GM23338 (cell line): Measurements from ENCODE around the gene BTN1A1. TPM values are rescaled to one million over a fixed set of nuclear protein-coding genes. Genes with fewer than 3 reads are reported as not detected.

ENCODE experiments used
- ATAC-seq: fragments of 200-7000 bp; cut with Tn5 transposase; 3 replicates; pipeline ENCODE4 v1.9.1; 2020
- DNase-seq: peaks from one replicate; pipeline ENCODE4 v3.0.0-alpha.2; 2015; ENCODE audit warnings: low spot score
- H2AFZ ChIP-seq: fragments of 200-600 bp; sonication (generic); 2 replicates; pipeline ENCODE4 v1.8.0; 2016; ENCODE audit warnings: antibody characterized with exemption, mild to moderate bottlenecking, moderate library complexity
- H3F3A ChIP-seq: fragments of 200-600 bp; sonication (generic); replicated peaks from 2 replicates; pipeline ENCODE4 v1.8.0; 2017; ENCODE audit warnings: antibody characterized with exemption, mixed run types, low read depth
- H3K27ac ChIP-seq: fragments of 200-600 bp; sonication (generic); 2 replicates; pipeline ENCODE4 v1.6.1; 2016; ENCODE audit warnings: low read depth
- H3K27me3 ChIP-seq: fragments of 200-600 bp; sonication (generic); 2 replicates; pipeline ENCODE4 v1.8.0; 2016; ENCODE audit warnings: mild to moderate bottlenecking, mixed run types, moderate library complexity; ENCODE audit not compliant: insufficient read depth
- H3K36me3 ChIP-seq: fragments of 200-600 bp; sonication (generic); 2 replicates; pipeline ENCODE4 v1.8.0; 2016; ENCODE audit warnings: mild to moderate bottlenecking; ENCODE audit not compliant: insufficient read depth
- H3K4me1 ChIP-seq: fragments of 200-600 bp; sonication (generic); 2 replicates; pipeline ENCODE4 v1.8.0; 2016; ENCODE audit warnings: mild to moderate bottlenecking, moderate library complexity; ENCODE audit not compliant: insufficient read depth
- H3K4me2 ChIP-seq: fragments of 200-600 bp; sonication (generic); 2 replicates; pipeline ENCODE4 v1.7.1; 2017; ENCODE audit warnings: mixed run types
- H3K4me3 ChIP-seq: fragments of 200-600 bp; sonication (generic); 2 replicates; pipeline ENCODE4 v1.6.1; 2016; ENCODE audit warnings: mixed run types
- H3K79me2 ChIP-seq: fragments of 200-600 bp; sonication (generic); replicated peaks from 2 replicates; pipeline ENCODE4 v1.8.0; 2017; ENCODE audit warnings: mild to moderate bottlenecking; ENCODE audit not compliant: insufficient read depth
- H3K9me2 ChIP-seq: fragments of 200-600 bp; sonication (generic); 2 replicates; pipeline ENCODE4 v1.8.0; 2017; ENCODE audit not compliant: insufficient read depth
- H4K20me1 ChIP-seq: fragments of 200-600 bp; sonication (generic); replicated peaks from 2 replicates; pipeline ENCODE4 v1.8.0; 2017; ENCODE audit warnings: mild to moderate bottlenecking; ENCODE audit not compliant: insufficient read depth
- H3K27ac Mint-ChIP-seq: 2 replicates; pipeline ENCODE4 v1.8.0; 2020; ENCODE audit warnings: inconsistent platforms, mild to moderate bottlenecking, moderate library complexity, mixed read lengths
- H3K27me3 Mint-ChIP-seq: 3 replicates; pipeline ENCODE4 v1.8.0; 2022; ENCODE audit warnings: low read depth, mild to moderate bottlenecking, moderate library complexity, mixed read lengths, inconsistent platforms; ENCODE audit not compliant: insufficient read depth, poor library complexity
- H3K36me3 Mint-ChIP-seq: 3 replicates; pipeline ENCODE4 v1.8.0; 2021; ENCODE audit warnings: low read depth, mild to moderate bottlenecking, inconsistent platforms, moderate library complexity, mixed read lengths
- H3K4me1 Mint-ChIP-seq: 3 replicates; pipeline ENCODE4 v1.8.0; 2020; ENCODE audit warnings: mild to moderate bottlenecking, inconsistent platforms, mixed read lengths
- H3K4me3 Mint-ChIP-seq: 3 replicates; pipeline ENCODE4 v1.8.0; 2021; ENCODE audit warnings: moderate library complexity, mild to moderate bottlenecking, inconsistent platforms, mixed read lengths
- H3K9me3 Mint-ChIP-seq: 3 replicates; pipeline ENCODE4 v1.8.0; 2020; ENCODE audit warnings: moderate library complexity, mild to moderate bottlenecking, inconsistent platforms, mixed read lengths
- NANOG ChIP-seq: IDR thresholded peaks from 2 replicates; pipeline ENCODE4 v1.6.1; 2016; ENCODE audit warnings: antibody characterized with exemption, borderline replicate concordance
- ZNF462 ChIP-seq: fragments of 250-450 bp; sonication (Bioruptor Pico); IDR thresholded peaks from 2 replicates; pipeline ENCODE4 v1.5.0; 2020; ENCODE audit warnings: mild to moderate bottlenecking, moderate library complexity
- polyA plus RNA-seq: library from polyadenylated mRNA; unstranded; fragments of >200 nt; fragmentation: Nextera tagmentation; extraction: Ambion mirVana; gene quantifications from 2 replicates; pipeline ENCODE4 v1.2.1, GENCODE V29; 2016
- small RNA-seq: library from RNA; depleted of rRNA; stranded (forward); fragments of <200 nt; gene quantifications from one replicate; pipeline ENCODE3, GENCODE V24; 2014; ENCODE audit warnings: low replicate concordance
- total RNA-seq: library from RNA; depleted of rRNA; stranded (reverse); fragments of >200 nt; shearing (Covaris generic); gene quantifications from 2 replicates; pipeline ENCODE4 v1.2.3, GENCODE V29; 2014; rRNA removed

Gene BTN1A1
- total and polyA plus RNA-seq, 2 experiments from 2014 or later, result 0.13 to 0.38 TPM

DNA sequence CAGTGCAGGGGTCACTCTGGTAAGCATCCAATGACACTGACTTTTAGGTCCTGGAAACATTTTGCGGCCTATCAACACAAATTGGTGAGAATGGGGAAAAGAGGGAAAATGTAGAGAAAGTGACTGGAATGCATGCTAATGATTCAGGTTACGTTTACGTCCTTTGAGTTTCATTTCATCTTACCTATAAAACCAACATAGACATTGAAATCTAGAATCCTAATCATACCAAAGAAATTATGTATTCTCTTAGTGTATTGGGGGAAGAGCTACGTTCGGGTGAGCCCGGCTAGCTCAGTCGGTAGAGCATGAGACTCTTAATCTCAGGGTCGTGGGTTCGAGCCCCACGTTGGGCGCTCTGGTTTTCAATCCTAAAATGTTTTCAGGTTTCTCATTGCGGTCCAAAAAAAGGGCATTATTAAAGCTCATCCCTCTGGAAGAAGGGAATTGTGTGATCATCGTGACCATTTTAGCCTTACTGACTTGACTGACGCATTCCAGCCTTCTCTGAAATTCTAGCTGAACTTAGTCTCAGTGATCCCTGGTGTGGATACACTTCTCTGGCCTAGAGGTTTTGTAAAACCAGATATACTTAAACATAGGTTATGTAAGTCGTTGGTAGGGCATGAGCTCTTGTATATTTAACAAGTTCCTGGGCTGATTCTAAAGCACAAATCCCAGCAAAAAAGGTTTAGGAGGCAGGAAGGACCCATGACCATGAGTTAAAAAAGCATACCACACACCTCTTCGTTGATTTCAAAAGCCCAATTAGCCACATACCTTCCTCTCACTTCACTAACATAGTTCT lies 56.4 kb downstream of the BTN1A1 start:
- peak; percentile 66 for ATAC-seq
- H3K4me2 ChIP-seq, result peak overlapping the region; percentile 83
- TF ChIP-seq ZNF462 (CRISPR knock-in tag), result no peak
- TF ChIP-seq NANOG, result peak; percentile 53; the same call in 1 of the 2 replicates
- H3K9me3 Mint-ChIP-seq, result peaks cover 9% of the 10 kb centered on the region
- peak overlapping the region; percentile 70 for H3K4me3 ChIP-seq
- peak; percentile 89 for DNase-seq
- no peaks in the 10 kb centered on the region for H3F3A ChIP-seq
- H3K36me3 ChIP-seq, result no peaks in the 10 kb centered on the region
- H3K27me3 Mint-ChIP-seq, result peaks cover 17% of the 10 kb centered on the region
- no peak overlapping the region; the same call in 2 of the 3 replicates for H3K4me3 Mint-ChIP-seq
- H4K20me1 ChIP-seq, result no peaks in the 10 kb centered on the region
- H2AFZ ChIP-seq, result peak overlapping the region; percentile 15; the same call in 1 of the 2 replicates
- H3K36me3 Mint-ChIP-seq, result no peaks in the 10 kb centered on the region
- H3K27ac ChIP-seq, result no peak overlapping the region
- no peaks in the 10 kb centered on the region for H3K9me2 ChIP-seq
- peak overlapping the region; percentile 89 for H3K27ac Mint-ChIP-seq
- H3K4me1 Mint-ChIP-seq, result peaks cover 6% of the 10 kb centered on the region; the same call in 2 of the 3 replicates
- no peaks in the 10 kb centered on the region for H3K27me3 ChIP-seq
- no peaks in the 10 kb centered on the region for H3K4me1 ChIP-seq
- H3K79me2 ChIP-seq, result no peaks in the 10 kb centered on the region

Small RNA genes lying within 50 kb of the gene (small RNA-seq; reads per million reads assigned to genes)
- not detected for gene RNU6-502P

Other genes starting within 250 kb of the BTN1A1 start
- 2.8 and 10.4 TPM in 2 replicates for gene BTN3A2, start 135.1 kb upstream of the BTN1A1 start, total RNA-seq
- 3.4 and 4.3 TPM in 2 replicates for gene BTN3A2, start 135.1 kb upstream of the BTN1A1 start, polyA plus RNA-seq
- gene BTN2A2, start 117.2 kb upstream of the BTN1A1 start, total RNA-seq, result 7.2 and 16.7 TPM in 2 replicates
- gene BTN2A2, start 117.2 kb upstream of the BTN1A1 start, polyA plus RNA-seq, result 5.9 and 7.3 TPM in 2 replicates
- 4.0 and 4.3 TPM in 2 replicates for gene BTN3A1, start 98.0 kb upstream of the BTN1A1 start, total RNA-seq
- 1.7 and 2.4 TPM in 2 replicates for gene BTN3A1, start 98.0 kb upstream of the BTN1A1 start, polyA plus RNA-seq
- gene BTN3A3, start 59.8 kb upstream of the BTN1A1 start, total RNA-seq, result 1.5 and 5.6 TPM in 2 replicates
- 1.2 and 1.3 TPM in 2 replicates for gene BTN3A3, start 59.8 kb upstream of the BTN1A1 start, polyA plus RNA-seq
- gene BTN2A1, start 42.3 kb upstream of the BTN1A1 start, total RNA-seq, result 6.5 and 7.0 TPM in 2 replicates
- gene BTN2A1, start 42.3 kb upstream of the BTN1A1 start, polyA plus RNA-seq, result 6.3 and 7.0 TPM in 2 replicates
- gene HMGN4, start 38.1 kb downstream of the BTN1A1 start, total RNA-seq, result 76.5 and 91.4 TPM in 2 replicates
- 26.2 and 35.3 TPM in 2 replicates for gene HMGN4, start 38.1 kb downstream of the BTN1A1 start, polyA plus RNA-seq
- 25.7 and 28.9 TPM in 2 replicates for gene ABT1, start 96.7 kb downstream of the BTN1A1 start, total RNA-seq
- gene ABT1, start 96.7 kb downstream of the BTN1A1 start, polyA plus RNA-seq, result 28.5 and 29.1 TPM in 2 replicates
- gene ZNF322, start 159.4 kb downstream of the BTN1A1 start, total RNA-seq, result 43.3 and 47.0 TPM in 2 replicates
- gene ZNF322, start 159.4 kb downstream of the BTN1A1 start, polyA plus RNA-seq, result 59.7 and 61.0 TPM in 2 replicates